Chondrocyte (in vitro differentiated cells): ENCODE results near the gene SMAGP. TPM values are rescaled to one million over a fixed set of nuclear protein-coding genes. Genes with fewer than 3 reads are reported as not detected.

Experiments used
- DNase-seq: peaks from one replicate; pipeline ENCODE4 v3.0.0; 2021; ENCODE audit warnings: mixed read lengths, low spot score
- H3K27ac Mint-ChIP-seq: one replicate; pipeline ENCODE4 v1.8.0; 2021; ENCODE audit warnings: mild to moderate bottlenecking, moderate library complexity, mixed read lengths; ENCODE audit not compliant: unreplicated experiment
- H3K27me3 Mint-ChIP-seq: 2 replicates; pipeline ENCODE4 v1.8.0; 2021; ENCODE audit warnings: low read depth, mixed read lengths
- H3K36me3 Mint-ChIP-seq: 2 replicates; pipeline ENCODE4 v1.8.0; 2021; ENCODE audit warnings: low read depth, mixed read lengths
- H3K4me1 Mint-ChIP-seq: 2 replicates; pipeline ENCODE4 v1.8.0; 2021; ENCODE audit warnings: low read depth, mild to moderate bottlenecking, mixed read lengths
- H3K4me3 Mint-ChIP-seq: one replicate; pipeline ENCODE4 v1.8.0; 2021; ENCODE audit warnings: mild to moderate bottlenecking, moderate library complexity, mixed read lengths; ENCODE audit not compliant: unreplicated experiment
- H3K9me3 Mint-ChIP-seq: 2 replicates; pipeline ENCODE4 v1.8.0; 2021; ENCODE audit warnings: low read depth, mixed read lengths
- total RNA-seq: library from RNA; stranded (reverse); gene quantifications from 3 replicates; pipeline ENCODE4 v1.2.1, GENCODE V29; 2021
- TF ChIP-seq, protein P1 (sequence below): fragments of 200-600 bp; sonication (generic); IDR thresholded peaks from 2 replicates; pipeline ENCODE4 v1.5.0; 2021; ENCODE audit warnings: antibody characterized with exemption, mild to moderate bottlenecking, moderate library complexity

Gene SMAGP
- total RNA-seq, 1 donor from 2014 or later, result 8.0 TPM

DNA sequence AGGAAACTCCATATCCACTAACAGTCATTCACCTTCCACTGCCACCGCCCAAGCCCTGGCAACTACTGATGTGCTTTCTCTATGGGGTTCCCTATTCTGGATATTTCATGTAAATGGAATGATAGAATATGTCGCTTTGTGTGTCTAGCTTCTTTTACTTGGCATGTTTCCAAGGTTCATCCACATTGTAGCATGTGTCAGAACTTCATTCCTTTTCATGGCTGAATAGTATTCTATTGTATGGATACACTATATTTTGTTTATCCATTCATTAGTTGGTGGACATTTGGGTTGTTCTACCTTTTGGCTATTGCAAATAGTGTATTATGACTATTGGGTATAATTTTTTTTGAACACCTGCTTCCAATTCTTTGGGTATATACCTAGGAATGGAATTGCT lies 61.0 kb downstream of the SMAGP start:
- Mint-ChIP-seq H3K9me3 (no peaks in the 10 kb centered on the region), H3K4me1 (no peaks in the 10 kb centered on the region), H3K27me3 (no peaks in the 10 kb centered on the region), H3K27ac (no peak overlapping the region), H3K4me3 (no peak overlapping the region), H3K36me3 (peaks cover 5% of the 10 kb centered on the region)
- TF ChIP-seq, protein P1, sequence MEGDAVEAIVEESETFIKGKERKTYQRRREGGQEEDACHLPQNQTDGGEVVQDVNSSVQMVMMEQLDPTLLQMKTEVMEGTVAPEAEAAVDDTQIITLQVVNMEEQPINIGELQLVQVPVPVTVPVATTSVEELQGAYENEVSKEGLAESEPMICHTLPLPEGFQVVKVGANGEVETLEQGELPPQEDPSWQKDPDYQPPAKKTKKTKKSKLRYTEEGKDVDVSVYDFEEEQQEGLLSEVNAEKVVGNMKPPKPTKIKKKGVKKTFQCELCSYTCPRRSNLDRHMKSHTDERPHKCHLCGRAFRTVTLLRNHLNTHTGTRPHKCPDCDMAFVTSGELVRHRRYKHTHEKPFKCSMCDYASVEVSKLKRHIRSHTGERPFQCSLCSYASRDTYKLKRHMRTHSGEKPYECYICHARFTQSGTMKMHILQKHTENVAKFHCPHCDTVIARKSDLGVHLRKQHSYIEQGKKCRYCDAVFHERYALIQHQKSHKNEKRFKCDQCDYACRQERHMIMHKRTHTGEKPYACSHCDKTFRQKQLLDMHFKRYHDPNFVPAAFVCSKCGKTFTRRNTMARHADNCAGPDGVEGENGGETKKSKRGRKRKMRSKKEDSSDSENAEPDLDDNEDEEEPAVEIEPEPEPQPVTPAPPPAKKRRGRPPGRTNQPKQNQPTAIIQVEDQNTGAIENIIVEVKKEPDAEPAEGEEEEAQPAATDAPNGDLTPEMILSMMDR, result no peak
- no peak for DNase-seq

DNA sequence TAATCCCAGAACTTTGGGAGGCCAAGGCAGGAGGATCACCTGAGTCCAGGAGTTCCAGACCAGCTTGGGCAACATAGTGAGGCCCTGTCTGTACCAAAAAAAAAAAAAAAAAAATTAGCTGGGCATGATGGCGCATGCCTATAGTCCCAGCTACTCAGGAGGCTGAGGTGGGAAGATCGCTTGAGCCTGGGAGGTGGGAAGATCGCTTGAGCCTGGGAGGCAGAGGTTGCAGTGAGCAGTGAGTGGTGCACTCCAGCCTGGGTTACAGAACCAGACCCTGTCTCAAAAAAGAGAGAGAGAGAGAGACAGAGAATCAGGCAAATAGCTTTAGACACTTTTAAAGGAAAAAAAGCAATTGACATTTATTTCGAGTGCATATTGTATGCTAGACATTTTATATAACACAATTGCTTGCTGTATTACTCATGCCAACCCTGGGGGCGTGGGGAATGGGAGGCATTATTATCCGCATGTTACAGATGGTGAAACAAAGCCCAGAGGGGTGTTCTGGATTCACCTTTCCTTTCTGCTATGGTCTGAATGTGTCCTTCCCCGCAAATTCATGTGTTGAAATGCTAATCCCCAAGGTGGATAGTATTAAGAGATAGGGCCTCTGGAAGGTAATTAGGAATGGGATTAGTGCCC lies 62.1 kb downstream of the SMAGP start:
- TF ChIP-seq, protein P1, result no peak
- no peaks in the 10 kb centered on the region for H3K27me3 Mint-ChIP-seq
- H3K4me1 Mint-ChIP-seq, result no peaks in the 10 kb centered on the region
- H3K36me3 Mint-ChIP-seq, result peaks cover 5% of the 10 kb centered on the region
- no peak overlapping the region for H3K27ac Mint-ChIP-seq
- no peak overlapping the region for H3K4me3 Mint-ChIP-seq
- no peak for DNase-seq
- no peaks in the 10 kb centered on the region for H3K9me3 Mint-ChIP-seq

DNA sequence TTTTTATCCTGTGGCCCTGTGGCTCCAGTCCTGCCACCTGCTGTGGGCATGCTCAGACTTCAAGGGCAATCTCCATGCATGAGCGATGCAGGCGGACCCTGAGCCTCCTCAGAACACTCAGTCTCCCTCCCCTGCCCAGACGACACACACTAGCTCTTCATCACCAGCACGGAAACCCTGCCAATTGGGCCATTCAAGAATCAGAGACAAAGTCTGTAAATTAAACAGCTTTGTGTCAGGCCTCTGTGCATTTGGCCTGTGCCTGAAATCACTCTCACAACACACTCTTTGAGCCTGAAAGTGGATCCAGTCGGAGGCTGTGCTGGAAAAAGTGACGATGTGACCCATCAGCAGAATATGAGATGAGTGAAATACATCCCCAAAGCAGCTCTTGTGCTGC lies 64.9 kb downstream of the SMAGP start:
- TF ChIP-seq, protein P1, result no peak
- H3K4me3 Mint-ChIP-seq, result no peak overlapping the region
- peaks cover 3% of the 10 kb centered on the region for H3K36me3 Mint-ChIP-seq
- H3K9me3 Mint-ChIP-seq, result no peaks in the 10 kb centered on the region
- no peaks in the 10 kb centered on the region for H3K4me1 Mint-ChIP-seq
- H3K27me3 Mint-ChIP-seq, result no peaks in the 10 kb centered on the region
- no peak for DNase-seq
- no peak overlapping the region for H3K27ac Mint-ChIP-seq

DNA sequence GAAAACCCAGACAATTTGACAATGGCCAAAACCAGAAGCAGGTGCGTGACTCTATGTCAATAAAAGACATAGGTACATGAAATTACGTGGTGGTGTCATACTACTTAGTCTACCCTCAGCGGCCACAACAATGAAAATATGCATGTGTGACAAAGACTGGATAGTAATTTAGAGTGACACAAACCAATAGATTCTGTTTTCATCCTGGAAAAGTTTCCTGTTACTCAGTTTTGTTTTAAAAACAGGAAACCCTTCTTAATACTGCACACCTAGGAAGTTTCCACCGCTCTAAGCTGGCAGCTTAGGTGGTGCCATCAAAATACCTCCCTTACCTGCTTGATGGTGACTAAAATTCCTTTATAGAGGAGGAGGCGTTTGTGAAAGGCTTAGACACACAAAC lies 67.5 kb downstream of the SMAGP start:
- Mint-ChIP-seq H3K4me3 (no peak overlapping the region), H3K4me1 (no peaks in the 10 kb centered on the region), H3K36me3 (peaks cover 4% of the 10 kb centered on the region), H3K27me3 (no peaks in the 10 kb centered on the region), H3K27ac (no peak overlapping the region), H3K9me3 (no peaks in the 10 kb centered on the region)
- no peak for DNase-seq
- TF ChIP-seq, protein P1, result no peak

DNA sequence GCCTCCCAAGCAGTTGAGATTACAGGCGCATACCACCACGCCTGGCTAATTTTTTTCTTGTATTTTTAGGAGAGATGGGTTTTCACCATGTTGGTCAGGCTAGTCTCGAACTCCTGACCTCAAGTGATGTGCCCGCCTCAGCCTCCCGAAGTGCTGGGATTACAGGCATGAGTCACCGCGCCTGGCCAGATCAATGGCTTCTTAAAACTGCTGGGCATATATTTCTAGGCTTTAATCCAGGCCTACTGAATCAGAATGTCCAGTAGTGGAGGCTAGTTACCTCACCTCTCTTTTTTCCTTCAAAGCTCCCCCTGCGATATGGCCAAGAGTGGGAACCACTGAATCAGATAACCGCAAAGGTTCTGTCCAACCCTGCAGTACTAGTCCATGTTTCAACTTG lies 69.4 kb downstream of the SMAGP start:
- H3K9me3 Mint-ChIP-seq, result no peaks in the 10 kb centered on the region
- no peaks in the 10 kb centered on the region for H3K27me3 Mint-ChIP-seq
- peaks cover 3% of the 10 kb centered on the region for H3K36me3 Mint-ChIP-seq
- H3K4me1 Mint-ChIP-seq, result no peaks in the 10 kb centered on the region
- DNase-seq, result peak; percentile 14
- no peak overlapping the region for H3K27ac Mint-ChIP-seq
- no peak overlapping the region for H3K4me3 Mint-ChIP-seq
- TF ChIP-seq, protein P1, result no peak
